Endodermal cell (in vitro differentiated cells): ENCODE results near the gene HERC3. TPM values are rescaled to one million over a fixed set of nuclear protein-coding genes. Genes with fewer than 3 reads are reported as not detected.
A peak's percentile ranks its signal among the peaks of the same experiment; 100 is the strongest.

Source experiments
- DNase-seq: peaks from one replicate; pipeline ENCODE4 v3.0.0-alpha.2; 2017
- H3K27ac ChIP-seq: 2 replicates; pipeline ENCODE4 v1.5.1; 2013; ENCODE audit warnings: mild to moderate bottlenecking, low read depth, low read length, moderate library complexity
- H3K27me3 ChIP-seq: 2 replicates; pipeline ENCODE4 v1.6.1; 2013; ENCODE audit warnings: mild to moderate bottlenecking, low read length, moderate library complexity; ENCODE audit not compliant: insufficient read depth, control insufficient read depth, poor library complexity, severe bottlenecking
- H3K36me3 ChIP-seq: 2 replicates; pipeline ENCODE4 v1.7.0; 2013; ENCODE audit warnings: mild to moderate bottlenecking, low read length, moderate library complexity; ENCODE audit not compliant: control insufficient read depth, insufficient read depth
- H3K4me1 ChIP-seq: one replicate; pipeline ENCODE4 v1.7.0; 2013; ENCODE audit warnings: low read length; ENCODE audit not compliant: control insufficient read depth, insufficient read depth
- H3K4me3 ChIP-seq: 2 replicates; pipeline ENCODE4 v1.5.1; 2013; ENCODE audit warnings: mild to moderate bottlenecking, low read length, moderate library complexity
- H3K9ac ChIP-seq: 2 replicates; pipeline ENCODE4 v1.6.1; 2013; ENCODE audit warnings: mild to moderate bottlenecking, low read length, moderate library complexity; ENCODE audit not compliant: poor library complexity, severe bottlenecking; ENCODE audit errors: extremely low read depth
- H3K9me3 ChIP-seq: 2 replicates; pipeline ENCODE4 v1.6.1; 2013; ENCODE audit warnings: mild to moderate bottlenecking, low read length, moderate library complexity; ENCODE audit not compliant: control insufficient read depth
- H3K27ac Mint-ChIP-seq: 2 replicates; pipeline ENCODE4 v1.8.0; 2020; ENCODE audit warnings: mixed read lengths
- H3K27me3 Mint-ChIP-seq: 2 replicates; pipeline ENCODE4 v1.8.0; 2021; ENCODE audit warnings: mild to moderate bottlenecking, mixed read lengths; ENCODE audit not compliant: insufficient read depth
- H3K36me3 Mint-ChIP-seq: 2 replicates; pipeline ENCODE4 v1.8.0; 2020; ENCODE audit warnings: low read depth, mixed read lengths
- H3K4me1 Mint-ChIP-seq: 2 replicates; pipeline ENCODE4 v1.8.0; 2020; ENCODE audit warnings: mixed read lengths
- H3K4me3 Mint-ChIP-seq: 2 replicates; pipeline ENCODE4 v1.8.0; 2020; ENCODE audit warnings: mild to moderate bottlenecking, moderate library complexity, mixed read lengths
- H3K9me3 Mint-ChIP-seq: 2 replicates; pipeline ENCODE4 v1.8.0; 2020; ENCODE audit warnings: mild to moderate bottlenecking, mixed read lengths
- WGBS, 2 experiments: methylation state at CpG; one replicate each; pipeline versions ENCODE4 v1.1.5 to v1.1.7; 2013; ENCODE audit warnings: missing lambda C conversion rate in 2 of 2, mixed read lengths in 1 of 2; ENCODE audit not compliant: insufficient coverage in 1 of 2, insufficient read length in 1 of 2; 5-methylcytosine and 5-hydroxymethylcytosine counted together
- total RNA-seq, 2 donors: library from RNA; stranded (reverse); fragmentation: NEBNext Ultra II Directional in 1 of 2; extraction: Animal tissue kit (Norgen Biotek cat#: 25700) in 1 of 2; gene quantifications; 2 replicates in 1 of 2; 3 replicates in 1 of 2; pipeline ENCODE4 v1.2.1, GENCODE V29; 2021
- TF ChIP-seq, protein P1 (sequence below): fragments of 200-600 bp; sonication (generic); conservative IDR thresholded peaks from 2 replicates; pipeline ENCODE4 v1.5.0; 2021; ENCODE audit warnings: antibody characterized with exemption, mild to moderate bottlenecking

The HERC3 gene
- total RNA-seq, 2 donors from 2014 or later = 4.4 to 5.9 TPM

DNA sequence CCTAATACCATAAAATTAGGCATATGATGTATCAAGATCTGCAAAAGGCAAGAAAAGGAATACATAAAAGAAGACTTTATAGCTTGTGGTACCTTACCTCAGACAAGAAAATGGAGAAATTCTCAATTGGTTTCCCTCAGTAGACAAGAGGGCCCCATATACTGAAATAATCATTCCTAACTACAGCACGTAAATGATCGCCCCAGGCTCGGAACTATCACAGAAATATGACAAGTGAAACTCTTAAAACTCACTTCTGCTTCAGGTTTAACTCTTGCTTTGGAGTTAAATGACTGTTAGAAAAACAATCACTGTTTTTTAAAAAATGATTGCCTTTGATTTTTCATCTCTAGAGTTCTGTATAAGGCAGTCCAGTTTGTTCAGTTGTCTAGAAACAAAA is 144.0 kb downstream of the HERC3 start:
- Histone ChIP-seq H3K4me3 (no peak overlapping the region), H3K9ac (no peak overlapping the region), H3K27me3 (no peaks in the 10 kb centered on the region), H3K36me3 (no peaks in the 10 kb centered on the region), H3K4me1 (no peaks in the 10 kb centered on the region), H3K27ac (no peak overlapping the region), H3K9me3 (no peaks in the 10 kb centered on the region)
- H3K4me1 Mint-ChIP-seq = peaks cover 9% of the 10 kb centered on the region
- no peaks in the 10 kb centered on the region for H3K9me3 Mint-ChIP-seq
- peaks cover under 1% of the 10 kb centered on the region for H3K36me3 Mint-ChIP-seq
- H3K27ac Mint-ChIP-seq = no peak overlapping the region
- WGBS, 2 experiments = 82 to 96% methylated on average over 2 to 3 of the region's 3 CpGs
- no peak for DNase-seq
- no peak overlapping the region for H3K4me3 Mint-ChIP-seq
- TF ChIP-seq, protein P1, sequence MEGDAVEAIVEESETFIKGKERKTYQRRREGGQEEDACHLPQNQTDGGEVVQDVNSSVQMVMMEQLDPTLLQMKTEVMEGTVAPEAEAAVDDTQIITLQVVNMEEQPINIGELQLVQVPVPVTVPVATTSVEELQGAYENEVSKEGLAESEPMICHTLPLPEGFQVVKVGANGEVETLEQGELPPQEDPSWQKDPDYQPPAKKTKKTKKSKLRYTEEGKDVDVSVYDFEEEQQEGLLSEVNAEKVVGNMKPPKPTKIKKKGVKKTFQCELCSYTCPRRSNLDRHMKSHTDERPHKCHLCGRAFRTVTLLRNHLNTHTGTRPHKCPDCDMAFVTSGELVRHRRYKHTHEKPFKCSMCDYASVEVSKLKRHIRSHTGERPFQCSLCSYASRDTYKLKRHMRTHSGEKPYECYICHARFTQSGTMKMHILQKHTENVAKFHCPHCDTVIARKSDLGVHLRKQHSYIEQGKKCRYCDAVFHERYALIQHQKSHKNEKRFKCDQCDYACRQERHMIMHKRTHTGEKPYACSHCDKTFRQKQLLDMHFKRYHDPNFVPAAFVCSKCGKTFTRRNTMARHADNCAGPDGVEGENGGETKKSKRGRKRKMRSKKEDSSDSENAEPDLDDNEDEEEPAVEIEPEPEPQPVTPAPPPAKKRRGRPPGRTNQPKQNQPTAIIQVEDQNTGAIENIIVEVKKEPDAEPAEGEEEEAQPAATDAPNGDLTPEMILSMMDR = no peak
- H3K27me3 Mint-ChIP-seq = no peaks in the 10 kb centered on the region

- H3K27ac ChIP-seq = no peak overlapping the region
- DNase-seq = peak; percentile 65
Observed at GRCh38 chr4:88737307-88737941, 145.1 kb downstream of the HERC3 start.

DNA sequence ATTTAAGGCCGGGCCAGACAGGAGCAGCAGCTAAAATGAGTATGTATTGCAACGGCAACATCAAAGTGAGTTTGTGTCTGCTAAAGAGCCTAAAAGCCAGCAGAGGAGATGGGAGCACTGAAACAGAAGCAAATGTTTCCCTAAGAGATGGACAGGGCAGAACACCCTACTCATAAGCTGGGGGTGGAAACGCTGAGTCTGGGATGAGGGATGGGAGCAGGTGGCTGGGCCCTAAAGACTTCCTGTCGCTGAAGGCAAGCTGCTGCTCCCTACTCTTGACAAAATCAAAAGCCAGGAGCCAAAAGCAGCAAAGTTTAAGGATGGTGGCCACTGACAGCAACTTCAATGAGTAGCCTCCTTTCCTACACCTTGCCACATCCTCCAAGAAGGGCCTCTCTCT is 145.9 kb downstream of the HERC3 start:
- Mint-ChIP-seq H3K4me3 (no peak overlapping the region), H3K9me3 (no peaks in the 10 kb centered on the region), H3K36me3 (no peaks in the 10 kb centered on the region), H3K4me1 (peaks cover 9% of the 10 kb centered on the region), H3K27me3 (no peaks in the 10 kb centered on the region), H3K27ac (no peak overlapping the region)
- H3K9ac ChIP-seq = no peak overlapping the region
- WGBS, 2 experiments = 95 to 96% methylated on average over 4 of the region's 4 CpGs
- TF ChIP-seq, protein P1 = no peak
- no peaks in the 10 kb centered on the region for H3K9me3 ChIP-seq
- DNase-seq = no peak
- H3K36me3 ChIP-seq = no peaks in the 10 kb centered on the region
- H3K4me1 ChIP-seq = no peaks in the 10 kb centered on the region
- H3K4me3 ChIP-seq = no peak overlapping the region
- H3K27me3 ChIP-seq = no peaks in the 10 kb centered on the region
- no peak overlapping the region for H3K27ac ChIP-seq

More at GRCh38 chr4:88737307-88737941, 145.1 kb downstream of the HERC3 start:
- H3K4me1 ChIP-seq = no peaks in the 10 kb centered on the region
- Mint-ChIP-seq H3K36me3 (no peaks in the 10 kb centered on the region), H3K9me3 (no peaks in the 10 kb centered on the region), H3K4me3 (no peak overlapping the region), H3K4me1 (peaks cover 9% of the 10 kb centered on the region), H3K27me3 (no peaks in the 10 kb centered on the region), H3K27ac (no peak overlapping the region)
- H3K36me3 ChIP-seq = no peaks in the 10 kb centered on the region
- WGBS, 2 experiments = 82 to 96% methylated on average over 5 to 14 of the region's 14 CpGs
- H3K4me3 ChIP-seq = no peak overlapping the region
- no peak overlapping the region for H3K9ac ChIP-seq
- no peaks in the 10 kb centered on the region for H3K27me3 ChIP-seq
- TF ChIP-seq, protein P1 = no peak
- H3K9me3 ChIP-seq = no peaks in the 10 kb centered on the region
